Measurements from ENCODE around the gene ZEB2.

- TF ChIP-seq CTCF (IDR thresholded peaks at IDR 0.05; ENCODE audit: extremely low read depth in 1 of 2, insufficient read depth in 1 of 2, low read depth in 1 of 2, low read length in 2 of 2) (no peak), MAX (IDR thresholded peaks at IDR 0.05; ENCODE audit: insufficient read depth, insufficient read length) (no peak), JUN (IDR thresholded peaks at IDR 0.05; ENCODE audit: borderline replicate concordance, insufficient read depth, insufficient read length, low read depth) (no peak), EZH2 (IDR thresholded peaks at IDR 0.05; ENCODE audit: borderline replicate concordance, low read depth, low read length, severe bottlenecking) (no peak), FOS (IDR thresholded peaks at IDR 0.05; ENCODE audit: borderline replicate concordance, insufficient read depth, low read length) (no peak), MYC (IDR thresholded peaks at IDR 0.05; ENCODE audit: low read depth, low read length) (no peak), GATA2 (IDR thresholded peaks at IDR 0.05; ENCODE audit: insufficient read depth, insufficient read length, low read depth, low read length) (no peak)
Measured at GRCh38 chr2:144358979-144359541, 160.9 kb downstream of the ZEB2 start.

Measured in endothelial cell of umbilical vein (primary cell).